Measurements from ENCODE around the gene AK8. TPM values are rescaled to one million over a fixed set of nuclear protein-coding genes. Genes with fewer than 3 reads are reported as not detected.

AK8 gene
- total RNA-seq, 1 donor from 2014 or later = 1.5 TPM

DNA sequence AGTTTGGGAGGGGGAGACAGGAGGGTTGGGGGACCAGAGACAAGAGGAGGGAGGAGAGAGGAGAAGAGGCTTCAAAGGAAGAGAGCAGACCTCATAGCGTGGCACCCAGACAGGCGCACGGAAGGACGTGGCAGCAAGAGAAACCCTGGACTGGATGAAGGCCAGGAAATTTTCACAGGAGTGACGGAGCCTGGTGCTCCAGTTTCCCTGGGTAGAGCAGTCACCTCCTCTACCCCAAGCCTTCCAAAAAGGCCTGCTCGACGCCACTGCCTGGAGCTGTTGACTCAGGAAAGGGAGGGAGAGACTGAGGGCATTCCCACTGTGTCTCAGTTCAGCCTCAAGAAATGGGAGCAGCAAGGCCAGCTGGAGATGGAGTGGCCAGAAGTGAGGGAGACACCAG is 19.3 kb downstream of the AK8 start:
- no peak for DNase-seq (ENCODE audit: low spot score)

GRCh38 chr9:132857616-132858342 is 20.3 kb downstream of the AK8 start:
- no peak for DNase-seq (ENCODE audit: low spot score)

DNA sequence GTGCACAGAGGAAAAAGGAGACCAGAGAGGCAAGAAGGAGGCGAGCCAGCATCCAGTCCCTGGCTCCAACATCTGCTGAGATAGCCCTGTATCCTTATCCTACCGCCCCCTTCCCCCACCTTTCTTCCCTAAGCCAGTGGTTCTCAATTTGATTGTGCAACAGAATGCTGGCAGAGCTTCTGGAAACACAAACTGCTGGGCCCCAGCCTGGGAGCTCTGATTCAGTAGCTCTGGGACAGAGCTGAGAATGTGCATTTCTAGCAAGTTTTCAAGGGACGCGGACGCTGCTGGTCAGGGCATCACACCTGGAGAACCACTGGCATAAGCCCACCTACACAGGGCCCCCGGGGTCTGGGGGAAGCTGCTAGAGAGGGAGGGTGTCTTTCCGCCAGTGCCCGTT is 21.1 kb downstream of the AK8 start:
- DNase-seq (ENCODE audit: low spot score) = no peak

DNA sequence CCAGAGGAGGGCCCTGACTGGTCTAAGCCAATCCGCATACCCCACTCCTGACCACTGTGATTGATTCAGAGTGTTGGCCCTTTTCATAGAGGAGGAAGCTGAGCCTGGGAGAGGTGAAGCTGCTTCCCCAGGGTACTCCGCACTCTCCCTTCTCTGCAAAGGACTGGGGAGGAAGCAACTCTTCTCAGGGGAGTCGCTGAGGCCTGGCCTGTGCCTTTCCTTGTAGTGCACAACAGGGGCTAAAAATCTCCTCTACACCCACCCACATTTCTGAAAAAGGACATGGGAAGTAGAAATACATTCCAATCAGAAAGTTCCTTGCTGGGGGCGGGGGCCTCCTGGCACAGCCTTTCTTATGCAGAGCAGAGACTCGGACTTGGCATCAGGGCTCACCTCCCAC is 22.2 kb downstream of the AK8 start:
- no peak for DNase-seq (ENCODE audit: low spot score)

DNA sequence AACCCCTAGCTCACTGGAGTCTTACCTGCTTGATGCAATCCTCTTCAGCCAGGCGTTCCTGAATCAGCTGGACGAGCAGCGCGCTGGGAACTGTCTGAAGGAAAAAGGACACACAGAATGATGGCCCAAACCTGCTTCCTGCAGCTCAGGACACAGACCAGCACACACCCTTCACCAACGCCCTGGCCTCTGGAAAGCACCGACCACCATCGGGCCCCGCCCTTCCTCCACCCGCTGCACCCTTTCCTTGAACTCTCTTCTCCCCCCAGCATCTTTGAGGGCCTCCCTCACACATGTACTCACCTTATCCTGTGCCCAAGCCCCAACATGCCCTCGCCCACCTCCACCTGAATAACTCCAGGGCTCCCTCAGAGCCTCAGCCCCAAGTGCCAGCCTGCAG is 23.3 kb downstream of the AK8 start:
- no peak for DNase-seq (ENCODE audit: low spot score)

DNA sequence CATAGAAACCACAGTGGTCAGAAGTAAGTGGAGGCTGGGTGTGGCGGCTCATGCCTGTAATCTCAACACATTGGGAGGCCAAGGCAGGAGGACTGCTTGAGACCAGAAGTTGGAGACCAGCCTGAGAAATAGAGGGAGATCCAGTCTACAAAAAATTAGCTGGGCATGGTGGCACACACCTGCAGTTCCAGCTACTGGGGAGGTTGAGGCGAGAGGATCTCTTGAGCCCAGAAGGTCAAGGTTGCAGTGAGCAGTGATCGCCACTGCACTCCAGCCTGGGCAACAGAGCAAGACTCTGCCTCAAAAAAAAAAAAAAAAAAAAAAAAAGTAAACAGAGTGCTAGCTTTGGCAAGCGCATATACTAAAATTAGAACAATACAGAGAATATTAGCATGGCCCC is 24.6 kb downstream of the AK8 start:
- DNase-seq (ENCODE audit: low spot score) = no peak

DNA sequence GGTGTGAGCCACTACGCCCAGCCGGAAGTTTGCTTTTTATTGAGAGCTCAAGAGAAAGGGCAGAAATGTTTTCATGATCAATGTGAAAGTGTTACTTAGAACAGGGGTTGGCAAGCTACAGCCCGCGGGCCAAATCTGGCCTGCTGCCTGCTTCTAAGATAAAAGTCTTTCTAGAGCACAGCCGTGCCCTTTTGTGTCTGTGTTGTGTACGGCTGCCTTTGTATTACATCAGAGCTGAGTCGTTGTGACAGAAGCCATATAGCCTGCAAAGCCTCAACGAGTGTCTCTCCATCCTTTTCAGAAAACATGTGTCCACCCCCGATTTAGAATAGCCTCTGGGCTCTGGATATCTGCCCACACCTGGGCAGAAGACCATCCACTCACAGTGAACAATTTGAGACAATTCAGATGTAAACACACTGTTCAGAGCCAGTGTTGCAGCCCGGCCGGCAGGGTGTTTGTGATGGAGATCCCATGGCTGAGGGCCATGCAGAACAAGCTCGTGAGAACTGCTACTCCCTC is 28.8 kb downstream of the AK8 start:
- no peak for DNase-seq (ENCODE audit: low spot score)

DNA sequence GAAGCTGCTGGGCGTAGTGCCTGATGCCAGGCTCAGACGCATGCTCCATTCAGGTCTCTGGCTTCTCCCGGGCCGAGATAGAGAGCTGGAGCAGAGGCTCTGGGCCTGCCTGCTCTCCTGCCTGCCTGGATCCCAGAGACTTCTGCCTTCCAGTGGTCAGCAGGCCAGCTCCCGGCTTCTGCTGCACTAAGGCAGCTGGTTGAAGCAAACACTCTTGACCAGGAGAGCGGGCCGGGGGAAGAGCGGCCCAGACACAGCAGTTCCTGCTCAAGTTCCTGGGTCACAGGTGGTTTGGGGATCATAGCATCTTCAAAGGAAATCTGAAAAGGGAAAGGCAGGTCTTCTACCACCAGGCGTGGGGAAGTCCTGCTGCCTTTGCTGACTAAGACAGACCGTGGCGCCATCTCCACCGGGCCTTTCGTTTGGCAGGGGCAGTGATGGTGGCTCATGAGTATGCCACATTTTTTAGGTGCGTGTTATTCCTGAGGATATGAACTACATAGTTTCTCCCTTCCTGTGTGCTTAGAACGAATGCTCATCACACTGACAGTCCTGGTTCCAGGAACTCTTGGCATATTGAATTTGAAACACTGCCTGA is 31.1 kb downstream of the AK8 start:
- DNase-seq (ENCODE audit: low spot score) = no peak

- DNase-seq (ENCODE audit: low spot score) = no peak
Observed at GRCh38 chr9:132846109-132846917, 31.8 kb downstream of the AK8 start.

DNA sequence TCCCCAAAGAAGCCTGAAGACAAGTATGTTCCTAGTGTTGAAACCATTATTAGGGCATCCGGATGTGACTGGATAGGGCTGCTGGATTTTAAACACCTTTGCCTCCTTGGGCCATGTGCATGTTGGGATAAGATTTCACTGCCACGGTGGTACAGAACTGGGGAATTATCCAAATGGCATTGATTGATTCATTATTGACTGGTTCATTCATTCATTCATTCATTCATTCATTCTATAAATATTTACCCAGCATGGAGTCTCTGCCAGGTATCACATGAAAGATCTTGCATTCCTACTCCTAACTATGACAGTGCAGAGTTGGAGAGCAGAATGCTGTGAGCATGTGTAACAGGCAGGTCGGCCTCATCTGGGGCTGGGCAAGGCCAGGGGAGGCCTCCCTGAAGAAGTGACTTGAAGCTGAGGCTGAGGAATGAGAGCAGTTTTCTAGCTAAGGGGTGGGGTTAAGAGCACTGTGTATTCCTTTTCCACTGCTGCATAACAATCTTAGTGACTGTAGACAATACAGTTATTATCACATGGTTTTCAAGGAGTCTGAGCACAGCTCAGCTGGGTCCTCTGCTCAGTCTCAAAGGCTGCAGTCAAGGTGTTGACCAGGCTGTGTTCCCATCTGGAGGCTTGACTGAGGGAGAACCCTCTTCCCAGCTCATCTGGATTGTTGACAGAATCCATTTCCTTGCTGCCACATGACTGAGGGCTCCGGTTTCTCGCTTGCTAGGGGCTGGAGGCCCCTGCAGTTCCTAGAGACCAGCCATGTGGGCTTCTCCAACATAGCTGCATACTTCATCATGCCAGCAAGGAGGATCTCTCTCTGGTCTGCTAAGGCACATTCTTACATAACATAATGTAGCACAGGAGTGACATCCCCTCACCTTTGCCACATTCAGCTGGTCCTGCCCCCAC is 35.7 kb downstream of the AK8 start:
- peak; percentile 33 for DNase-seq (ENCODE audit: low spot score)

DNA sequence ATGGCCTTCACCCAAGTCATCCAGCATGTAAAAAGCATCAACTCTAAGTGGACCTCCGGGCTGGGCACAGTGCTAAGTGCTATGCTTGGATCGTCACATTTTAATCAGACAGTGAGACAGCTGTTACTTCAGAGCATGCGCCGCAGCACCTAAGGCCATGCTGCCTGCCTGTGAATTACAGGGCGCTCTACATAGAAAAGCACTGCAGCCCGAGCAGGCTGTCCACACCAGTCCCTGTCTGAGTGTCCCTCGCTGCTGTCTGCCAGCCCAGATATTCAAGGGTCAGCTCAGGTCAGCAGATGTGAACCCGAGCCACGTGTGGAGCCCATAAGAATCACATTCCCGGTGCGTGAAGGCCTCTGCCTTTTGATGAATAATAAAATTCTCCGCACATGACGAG is 37.1 kb downstream of the AK8 start:
- DNase-seq (ENCODE audit: low spot score) = peak; percentile 68

GRCh38 chr9:132838291-132838690 is 39.8 kb downstream of the AK8 start:
- DNase-seq (ENCODE audit: low spot score) = peak; percentile 30

GRCh38 chr9:132837501-132838286 is 40.4 kb downstream of the AK8 start:
- DNase-seq (ENCODE audit: low spot score) = peak; percentile 57

- DNase-seq (ENCODE audit: low spot score) = peak; percentile 8
Observed at GRCh38 chr9:132834343-132834742, 43.7 kb downstream of the AK8 start.

- DNase-seq (ENCODE audit: low spot score) = peak; percentile 71
Observed at GRCh38 chr9:132833550-132834121, 44.4 kb downstream of the AK8 start.

GRCh38 chr9:132832171-132832881 is 45.8 kb downstream of the AK8 start:
- DNase-seq (ENCODE audit: low spot score) = peak; percentile 28

- peak; percentile 84 for DNase-seq (ENCODE audit: low spot score)
Observed at GRCh38 chr9:132828201-132828770, 49.8 kb downstream of the AK8 start.

DNA sequence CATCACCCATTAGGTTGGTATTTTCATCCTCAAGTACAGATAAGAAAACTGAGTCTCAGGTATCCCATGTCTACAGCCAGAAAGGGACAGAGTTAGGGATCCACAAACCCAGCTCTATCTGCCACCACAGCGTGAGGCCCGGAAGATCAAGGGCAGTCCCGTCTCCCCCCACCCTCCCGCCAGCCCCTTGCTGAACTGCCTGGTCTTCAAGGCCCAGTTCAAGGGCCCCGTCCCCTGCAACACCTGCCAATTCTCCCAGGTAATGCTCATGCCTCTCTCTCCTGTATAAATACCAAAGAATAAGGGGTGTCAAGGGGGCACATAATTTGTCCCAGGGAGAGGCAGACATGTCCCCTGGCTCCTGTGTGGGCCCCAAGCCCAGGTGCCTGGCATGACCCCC is 50.7 kb downstream of the AK8 start:
- DNase-seq (ENCODE audit: low spot score) = peak; percentile 71

All from mesenteric fat pad (tissue), 1 donor.